HG02763 (cell line): ENCODE measurements around the gene SH3GLB1.
"Not testable (repeated sequence)": the region's sequence is repeated elsewhere in the genome, so short reads cannot be mapped to it uniquely, and the experiment has no call there.

Source experiments
- ATAC-seq: cut with Tn5 transposase; IDR thresholded peaks from one replicate; pipeline ENCODE4 v1.9.1; 2021; ENCODE audit warnings: mild to moderate bottlenecking, moderate library complexity; ENCODE audit not compliant: unreplicated experiment

Gene SH3GLB1

GRCh38 chr1:86704458-86704971, at the start of gene SH3GLB1:
Gene SH3GLB1 (plus strand): TSS chr1:86704576. CDS start chr1:86704900, 324 bp downstream.
- ATAC-seq = peak; percentile 85

GRCh38 chr1:86658381-86658780, 46.0 kb upstream of the SH3GLB1 start:
- not testable (repeated sequence) for ATAC-seq

- no peak for ATAC-seq
These were observed 38.0 kb upstream of the SH3GLB1 start for GRCh38 chr1:86666368-86666767.

- ATAC-seq = no peak
These were observed 16.8 kb upstream of the SH3GLB1 start for GRCh38 chr1:86687595-86687994.

- no peak for ATAC-seq
These were observed 11.7 kb upstream of the SH3GLB1 start for GRCh38 chr1:86692641-86693040.

GRCh38 chr1:86695400-86695799, 9.0 kb upstream of the SH3GLB1 start:
- ATAC-seq = no peak

- ATAC-seq = no peak
These were observed 7.9 kb upstream of the SH3GLB1 start for GRCh38 chr1:86696522-86696921.

GRCh38 chr1:86699186-86699585, 5.2 kb upstream of the SH3GLB1 start:
- ATAC-seq = no peak

GRCh38 chr1:86701731-86702130, 2.6 kb upstream of the SH3GLB1 start:
- no peak for ATAC-seq

GRCh38 chr1:86702954-86703494, 1.4 kb upstream of the SH3GLB1 start:
- not testable (repeated sequence) for ATAC-seq

- peak; percentile 39 for ATAC-seq
These were observed 499 bp upstream of the SH3GLB1 start for GRCh38 chr1:86703696-86704457.

GRCh38 chr1:86704972-86705664, 742 bp downstream of the SH3GLB1 start:
- ATAC-seq = peak; percentile 26

GRCh38 chr1:86705665-86705985, 1.2 kb downstream of the SH3GLB1 start:
- ATAC-seq = no peak

- ATAC-seq = no peak
These were observed 1.8 kb downstream of the SH3GLB1 start for GRCh38 chr1:86706018-86706635.

GRCh38 chr1:86708920-86709319, 4.5 kb downstream of the SH3GLB1 start:
- ATAC-seq = no peak

- ATAC-seq = no peak
These were observed 7.9 kb downstream of the SH3GLB1 start for GRCh38 chr1:86712088-86712860.

- no peak for ATAC-seq
These were observed 9.1 kb downstream of the SH3GLB1 start for GRCh38 chr1:86713477-86713876.

GRCh38 chr1:86714159-86714558, 9.8 kb downstream of the SH3GLB1 start:
- no peak for ATAC-seq

GRCh38 chr1:86714561-86715244, 10.3 kb downstream of the SH3GLB1 start:
- ATAC-seq = no peak

GRCh38 chr1:86718786-86719185, 14.4 kb downstream of the SH3GLB1 start:
- ATAC-seq = no peak
